ENCODE data around the gene CD163. TPM values are rescaled to one million over a fixed set of nuclear protein-coding genes. Genes with fewer than 3 reads are reported as not detected.

The CD163 gene
- total and polyA plus RNA-seq, 10 donors = 55.4 to 1,037 (median 391) TPM

DNA sequence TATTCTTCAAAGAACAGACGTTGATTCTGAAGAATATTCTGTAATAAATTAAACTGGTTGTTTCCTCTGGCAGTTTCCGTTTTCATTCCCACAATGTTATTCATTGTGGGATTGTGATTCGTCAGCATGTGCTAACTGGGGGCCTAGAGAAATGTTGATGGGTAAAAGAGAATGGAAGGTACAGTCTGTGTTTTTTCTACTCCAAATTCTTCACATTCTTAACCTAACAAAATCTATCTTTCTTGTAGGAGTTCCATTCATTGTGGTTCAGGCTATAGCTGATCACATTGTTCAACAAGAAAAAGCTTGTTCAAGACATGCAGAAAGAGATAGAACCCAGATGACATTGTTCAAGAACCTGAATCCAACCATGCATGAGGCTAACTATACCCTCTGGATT, 5.9 kb downstream of the CD163 start:
- Histone ChIP-seq H3K4me3 (peak overlapping the region in 4 of 8 donors; percentile 6 to 61 (median 18)), H3K4me1 (peaks cover 0 to 10% (median 0%) of the 10 kb centered on the region in 6 donors), H3K27me3 (replicated peaks in 1 of 7) (peaks cover 0 to 4% (median 0%) of the 10 kb centered on the region in 7 donors), H3K9me3 (peaks cover 0 to 3% (median 0%) of the 10 kb centered on the region in 8 donors), H3K27ac (peak overlapping the region in 4 of 8 donors; percentile 34 to 70 (median 68)), H3K36me3 (no peaks in the 10 kb centered on the region)
- TF ChIP-seq POLR2AphosphoS5 (IDR thresholded peaks at IDR 0.05) (no peak), POLR2A (IDR thresholded peaks at IDR 0.05) (no peak), CTCF (IDR thresholded peaks at IDR 0.05 in 8 of 11, conservative IDR thresholded peaks at IDR 0.05 in 3 of 11) (no peak)
- DNase-seq = no peak
- WGBS, 5 donors = 31 to 46% (median 35%) methylated on average over 3 of the region's 3 CpGs
- intact Hi-C loops (cut with DNase I; ENCODE audit: low total_unique reads) = no loop called here

- intact Hi-C loops (cut with DNase I; ENCODE audit: low total_unique reads) = no loop called here
Observed at GRCh38 chr12:7496451-7496850, 7.1 kb downstream of the CD163 start.

GRCh38 chr12:7495136-7495535, 8.4 kb downstream of the CD163 start:
- H3K4me3 ChIP-seq = peak overlapping the region in 1 of 8 donors; percentile 30
- peaks cover 0 to 3% (median 0%) of the 10 kb centered on the region in 8 donors for H3K9me3 ChIP-seq
- no peaks in the 10 kb centered on the region for H3K36me3 ChIP-seq
- peaks cover 0 to 4% (median 0%) of the 10 kb centered on the region in 7 donors for H3K27me3 ChIP-seq (replicated peaks in 1 of 7)
- DNase-seq = no peak
- TF ChIP-seq CTCF (IDR thresholded peaks at IDR 0.05 in 8 of 11, conservative IDR thresholded peaks at IDR 0.05 in 3 of 11) = no peak
- TF ChIP-seq POLR2A (IDR thresholded peaks at IDR 0.05) = no peak
- TF ChIP-seq POLR2AphosphoS5 (IDR thresholded peaks at IDR 0.05) = no peak
- peak overlapping the region in 1 of 8 donors; percentile 12 for H3K27ac ChIP-seq
- intact Hi-C loops (cut with DNase I; ENCODE audit: low total_unique reads) = no loop called here
- WGBS, 5 donors = 88 to 95% (median 93%) methylated on average over 3 of the region's 3 CpGs
- peaks cover 0 to 16% (median 0%) of the 10 kb centered on the region in 6 donors for H3K4me1 ChIP-seq

More at GRCh38 chr12:7496451-7496850, 7.1 kb downstream of the CD163 start:
- peak overlapping the region in 2 of 8 donors; percentile 28 to 61 for H3K4me3 ChIP-seq
- no peaks in the 10 kb centered on the region for H3K36me3 ChIP-seq
- DNase-seq = no peak
- H3K27ac ChIP-seq = peak overlapping the region in 2 of 8 donors; percentile 66 to 70
- peaks cover 0 to 16% (median 0%) of the 10 kb centered on the region in 6 donors for H3K4me1 ChIP-seq
- WGBS, 5 donors = 80 to 91% (median 85%) methylated on average over 4 of the region's 4 CpGs
- TF ChIP-seq CTCF (IDR thresholded peaks at IDR 0.05 in 8 of 11, conservative IDR thresholded peaks at IDR 0.05 in 3 of 11) (no peak), POLR2A (IDR thresholded peaks at IDR 0.05) (no peak), POLR2AphosphoS5 (IDR thresholded peaks at IDR 0.05) (no peak)
- peaks cover 0 to 4% (median 0%) of the 10 kb centered on the region in 7 donors for H3K27me3 ChIP-seq (replicated peaks in 1 of 7)
- peaks cover 0 to 3% (median 0%) of the 10 kb centered on the region in 8 donors for H3K9me3 ChIP-seq

DNA sequence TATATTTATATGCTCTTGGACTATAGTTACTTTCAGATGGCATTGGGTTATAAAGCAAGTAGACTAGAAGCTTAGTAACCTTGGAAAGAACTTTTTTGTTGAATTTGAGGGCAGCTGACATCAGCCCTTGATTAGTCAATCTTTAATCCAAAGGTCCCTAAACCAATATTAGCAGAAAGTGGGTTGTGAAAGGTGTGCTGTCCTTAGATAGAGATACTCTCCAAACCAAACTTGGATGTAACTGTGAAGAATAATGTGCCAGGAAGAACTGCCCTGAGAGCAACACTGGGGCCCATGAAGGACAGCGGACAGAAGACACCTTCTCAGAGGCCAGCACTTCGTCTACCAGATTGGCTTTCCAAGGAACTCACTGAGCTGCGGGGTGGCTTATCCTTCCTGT, 10.6 kb downstream of the CD163 start:
- H3K4me1 ChIP-seq = peaks cover 0 to 16% (median 0%) of the 10 kb centered on the region in 6 donors
- no peak for DNase-seq
- WGBS, 5 donors = 79 to 91% (median 87%) methylated on average over 3 of the region's 3 CpGs
- no peak overlapping the region for H3K27ac ChIP-seq
- H3K9me3 ChIP-seq = peaks cover 0 to 3% (median 0%) of the 10 kb centered on the region in 8 donors
- intact Hi-C loops (cut with DNase I; ENCODE audit: low total_unique reads) = no loop called here
- TF ChIP-seq POLR2A (IDR thresholded peaks at IDR 0.05) = no peak
- TF ChIP-seq CTCF (IDR thresholded peaks at IDR 0.05 in 8 of 11, conservative IDR thresholded peaks at IDR 0.05 in 3 of 11) = no peak
- TF ChIP-seq POLR2AphosphoS5 (IDR thresholded peaks at IDR 0.05) = no peak
- H3K4me3 ChIP-seq = peak overlapping the region in 2 of 8 donors; percentile 5 to 32
- peaks cover 0 to 4% (median 0%) of the 10 kb centered on the region in 7 donors for H3K27me3 ChIP-seq (replicated peaks in 1 of 7)
- peaks cover 0 to 2% (median 0%) of the 10 kb centered on the region in 6 donors for H3K36me3 ChIP-seq

Data from spleen (tissue), 11 donors.